Fibroblast of lung (primary cell): ENCODE data around the gene EBNA1BP2.

Experiments used
- CTCF ChIP-seq, 2 donors: IDR thresholded peaks in 1 of 2; conservative IDR thresholded peaks in 1 of 2; 1 replicate in 1 of 2; 2 replicates in 1 of 2; pipeline ENCODE4 v1.5.1; 2011 to 2012; ENCODE audit warnings: low read length in 2 of 2, control low read depth in 1 of 2, inconsistent platforms in 1 of 2, low read depth in 1 of 2, mild to moderate bottlenecking in 1 of 2
- EZH2 ChIP-seq: IDR thresholded peaks from 2 replicates; pipeline ENCODE4 v1.5.1; 2012; ENCODE audit warnings: low read length, control low read depth, mild to moderate bottlenecking; ENCODE audit errors: missing control alignments

- TF ChIP-seq CTCF (conservative IDR thresholded peaks at IDR 0.05 in 1 of 2, IDR thresholded peaks at IDR 0.05 in 1 of 2; ENCODE audit: low read depth in 1 of 2, low read length in 2 of 2) (no peak), EZH2 (no peak)
These were observed 42.7 kb upstream of the EBNA1BP2 start for GRCh38 chr1:43214501-43215444.
